ENCODE measurements around the gene DTNB.
"Not testable (repeated sequence)": the region's sequence is repeated elsewhere in the genome, so short reads cannot be mapped to it uniquely, and the experiment has no call there.

DNA sequence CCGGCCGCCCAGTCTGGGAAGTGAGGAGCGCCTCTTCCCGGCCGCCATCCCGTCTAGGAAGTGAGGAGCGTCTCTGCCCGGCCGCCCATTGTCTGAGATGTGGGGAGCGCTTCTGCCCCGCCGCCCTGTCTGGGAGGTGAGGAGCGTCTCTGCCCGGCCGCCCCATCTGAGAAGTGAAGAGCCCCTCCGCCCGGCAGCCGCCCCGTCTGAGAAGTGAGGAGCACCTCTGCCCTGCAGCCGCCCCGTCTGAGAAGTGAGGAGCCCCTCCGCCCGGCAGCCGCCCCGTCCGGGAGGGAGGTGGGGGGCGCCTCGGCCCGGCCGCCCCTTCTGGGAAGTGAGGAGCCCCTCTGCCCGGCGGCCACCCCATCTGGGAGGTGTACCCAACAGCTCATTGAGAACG is 32.2 kb upstream of the DTNB start:
- TF ChIP-seq CTCF, EP300 (IDR thresholded peaks at IDR 0.05): not testable (repeated sequence)

Measured in ovary (tissue), 3 donors.